HepG2 (cell line): ENCODE measurements around the gene CBLC. TPM values are rescaled to one million over a fixed set of nuclear protein-coding genes. Genes with fewer than 3 reads are reported as not detected.

Experiments used
- ATAC-seq: fragments of 200-7000 bp; cut with Tn5 transposase; 3 replicates; pipeline ENCODE4 v1.9.1; 2020; ENCODE audit warnings: mild to moderate bottlenecking, moderate library complexity
- BruUV-seq: library from RNA; stranded (reverse); fragments of 400-500 nt; replicated peaks from 2 replicates; lab custom pipeline; 2021; lab: Mats Ljungman, UMichigan
- CTCF ChIA-PET: fragments of 300-600 bp; formaldehyde crosslinking; extraction: SDS; loops from one replicate; lab custom pipeline; 2021; ENCODE audit warnings: low total read pairs, inconsistent platforms, low intra/inter-chr PET ratio; lab: Yijun Ruan, JAX
- POLR2A ChIA-PET: fragments of 350-600 bp; sonication (Branson Sonifier 250); formaldehyde crosslinking; loops from one replicate; lab custom pipeline; 2020; ENCODE audit warnings: antibody characterized with exemption, inconsistent platforms; lab: Yijun Ruan, JAX
- DNase-seq: peaks from one replicate; pipeline ENCODE4 v3.0.0-alpha.2; 2015; ENCODE audit warnings: low spot score
- FAIRE-seq: peaks from 3 replicates; lab custom pipeline; 2011; peaks lifted over from hg19 to GRCh38; lab: Jason Lieb, UNC
- H2AFZ ChIP-seq: one replicate; pipeline ENCODE4 v1.6.1; 2011; ENCODE audit warnings: low read length, inconsistent platforms
- H3K27ac ChIP-seq: fragments of 300-600 bp; 3 replicates; pipeline ENCODE4 v1.8.0; 2011; ENCODE audit warnings: mixed run types, mild to moderate bottlenecking, mixed read lengths, low read length, inconsistent platforms; ENCODE audit not compliant: insufficient read depth; ENCODE audit errors: extremely low read length
- H3K27me3 ChIP-seq, 2 experiments: fragments of 200-600 bp in 1 of 2; 2 replicates in 1 of 2; 3 replicates in 1 of 2; pipeline versions ENCODE4 v1.6.0 to v1.8.0; 2011; ENCODE audit warnings: low read length in 2 of 2, mild to moderate bottlenecking in 2 of 2, moderate library complexity in 2 of 2, inconsistent platforms in 1 of 2; ENCODE audit not compliant: insufficient read depth in 2 of 2, control insufficient read depth in 1 of 2
- H3K36me3 ChIP-seq, 2 experiments: fragments of 200-600 bp in 1 of 2; replicated peaks in 1 of 2; 2 replicates in 1 of 2; 3 replicates in 1 of 2; pipeline versions ENCODE4 v1.5.1 to v1.8.0; 2011; ENCODE audit warnings: low read length in 2 of 2, inconsistent platforms in 1 of 2; ENCODE audit not compliant: insufficient read depth in 2 of 2, control insufficient read depth in 1 of 2
- H3K4me1 ChIP-seq: 2 replicates; pipeline ENCODE4 v1.5.1; 2012; ENCODE audit warnings: low read length, inconsistent platforms; ENCODE audit not compliant: insufficient read depth
- H3K4me2 ChIP-seq: 2 replicates; pipeline ENCODE4 v1.6.0; 2011; ENCODE audit warnings: low read depth, low read length, inconsistent platforms
- H3K4me3 ChIP-seq, 3 experiments: fragments of 200-600 bp in 1 of 3; sonication (generic), shearing (Covaris generic) in 1 of 3; replicated peaks in 1 of 3; 2 replicates each; pipeline ENCODE4 v1.5.1; 2011 to 2016; ENCODE audit warnings: low read length in 3 of 3, inconsistent platforms in 2 of 3, low read depth in 2 of 3, mild to moderate bottlenecking in 2 of 3, control low read depth in 1 of 3, mixed read lengths in 1 of 3; ENCODE audit not compliant: insufficient read depth in 1 of 3
- H3K79me2 ChIP-seq: one replicate; pipeline ENCODE4 v1.6.1; 2011; ENCODE audit warnings: low read length, inconsistent platforms; ENCODE audit not compliant: insufficient read depth
- H3K9ac ChIP-seq: 2 replicates; pipeline ENCODE4 v1.6.0; 2011; ENCODE audit warnings: mild to moderate bottlenecking, low read depth, low read length, inconsistent platforms; ENCODE audit not compliant: insufficient read depth
- H3K9me3 ChIP-seq: 2 replicates; pipeline ENCODE4 v1.5.1; 2012; ENCODE audit warnings: mild to moderate bottlenecking, low read length
- H4K20me1 ChIP-seq: 2 replicates; pipeline ENCODE4 v1.6.0; 2011; ENCODE audit warnings: inconsistent platforms, mild to moderate bottlenecking, low read length, moderate library complexity; ENCODE audit not compliant: insufficient read depth
- CENPT ChIP-seq: sonication (generic); formaldehyde crosslinking; IDR thresholded peaks from 2 replicates; pipeline ENCODE4 v1.8.0; 2022; ENCODE audit warnings: low read depth, mild to moderate bottlenecking, moderate library complexity, missing genetic modification reagents
- FOXJ3 ChIP-seq: sonication (generic); formaldehyde crosslinking; IDR thresholded peaks from 2 replicates; pipeline ENCODE4 v1.4.0; 2020; ENCODE audit warnings: missing genetic modification reagents, mild to moderate bottlenecking, borderline replicate concordance
- GATA4 ChIP-seq: sonication (generic); IDR thresholded peaks from 2 replicates; pipeline ENCODE4 v1.6.1; 2016; ENCODE audit warnings: antibody characterized with exemption, low read depth, borderline replicate concordance
- TBL1XR1 ChIP-seq: fragments of 150-350 bp; IDR thresholded peaks from 2 replicates; pipeline ENCODE4 v1.6.1; 2014; ENCODE audit warnings: borderline replicate concordance, low read length; ENCODE audit not compliant: partially characterized antibody
- TP53 ChIP-seq: sonication (generic); formaldehyde crosslinking; conservative IDR thresholded peaks from 2 replicates; pipeline ENCODE4 v1.4.0; 2020; ENCODE audit warnings: missing genetic modification reagents
- ZSCAN22 ChIP-seq: sonication (generic); formaldehyde crosslinking; IDR thresholded peaks from 2 replicates; pipeline ENCODE4 v1.4.0; 2020; ENCODE audit warnings: mild to moderate bottlenecking, missing genetic modification reagents
- WGBS: methylation state at CpG from one replicate; pipeline ENCODE4 v1.1.6; 2017; ENCODE audit warnings: low lambda C conversion rate; 5-methylcytosine and 5-hydroxymethylcytosine counted together
- in situ Hi-C: cut with HindIII; loops from 2 replicates; pipeline ENCODE4 v1.10.0; 2017; ENCODE audit warnings: low pct_unique_long_range_greater_than_20kb; ENCODE audit not compliant: extremely low pct_ligation_motif_present
- intact Hi-C: fragments of 100-400 bp; cut with micrococcal nuclease; formaldehyde crosslinking; loops from one replicate; pipeline ENCODE4 v1.10.0; 2022; ENCODE audit not compliant: unreplicated experiment
- polyA plus RNA-seq, 8 experiments: library from polyadenylated mRNA; depleted of rRNA in 3 of 8; stranded (reverse) in 7 of 8; unstranded in 1 of 8; fragments of >200 nt; fragmentation: Illumina TruSeq in 4 of 8; extraction: Trizol in 4 of 8; gene quantifications; 2 replicates each; pipeline versions ENCODE4 v1.2.1 to v1.2.3, GENCODE V29; 2011 to 2016; ENCODE audit warnings: low read depth in 4 of 8, missing spikeins in 1 of 8, mixed read lengths in 1 of 8; ENCODE audit not compliant: insufficient read depth in 1 of 8
- total RNA-seq, 5 experiments: library from RNA; depleted of rRNA; stranded (reverse); fragments of >200 nt; fragmentation: Illumina TruSeq; extraction: Trizol; gene quantifications; 2 replicates each; pipeline ENCODE4 v1.2.3, GENCODE V29; 2016; ENCODE audit warnings: low read depth in 1 of 5
- TF ChIP-seq, protein P1 (sequence below): IDR thresholded peaks from 2 replicates; pipeline ENCODE4 v1.4.0; 2020; ENCODE audit warnings: mild to moderate bottlenecking, missing genetic modification reagents

CBLC gene
- total and polyA plus RNA-seq, 2 of the 13 experiments (the other 11 are each of a cell fraction or from before 2014, with no cell fraction given), result 1.8 to 2.6 TPM

DNA sequence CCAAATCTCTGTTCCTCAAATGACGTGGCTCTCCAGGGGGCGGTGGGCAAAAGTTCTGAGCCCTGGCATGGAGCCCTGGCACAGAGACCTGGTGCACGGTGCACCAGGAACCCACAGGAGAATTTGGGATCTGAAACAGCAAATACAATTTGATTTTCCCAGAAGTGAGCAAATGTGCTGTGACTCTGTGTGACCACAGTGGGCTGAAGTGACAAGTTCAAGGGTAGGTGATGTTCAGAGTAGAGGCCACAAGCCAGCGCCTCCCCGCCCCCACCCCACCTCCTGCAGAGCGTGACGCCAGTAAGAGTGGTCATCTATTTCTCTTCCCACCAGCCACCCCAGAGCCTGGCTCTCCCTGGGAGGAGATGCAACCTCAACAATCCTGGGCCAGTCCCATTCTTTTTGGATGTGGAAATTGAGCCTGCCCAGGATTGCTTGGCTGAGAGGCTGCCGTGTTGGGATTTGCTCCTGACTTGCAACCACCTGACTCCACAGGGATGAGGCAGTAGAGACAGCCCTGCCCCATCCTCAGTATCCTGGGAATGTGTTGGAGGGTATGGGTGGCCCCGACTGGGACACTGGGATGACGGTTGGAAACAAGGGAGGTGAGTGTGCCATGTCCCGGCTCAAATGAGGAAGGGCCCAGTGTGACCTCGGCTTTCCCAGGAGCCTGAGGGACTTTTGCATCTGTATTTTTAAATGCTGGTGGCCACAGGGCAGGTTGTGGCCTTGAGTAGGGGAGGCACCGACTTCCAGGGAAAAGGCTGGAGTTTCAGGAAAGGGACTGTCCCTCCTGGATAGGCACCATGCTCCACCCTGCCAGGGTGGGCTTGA lies 40.2 kb upstream of the CBLC start (continued):
- TF ChIP-seq, protein P1, sequence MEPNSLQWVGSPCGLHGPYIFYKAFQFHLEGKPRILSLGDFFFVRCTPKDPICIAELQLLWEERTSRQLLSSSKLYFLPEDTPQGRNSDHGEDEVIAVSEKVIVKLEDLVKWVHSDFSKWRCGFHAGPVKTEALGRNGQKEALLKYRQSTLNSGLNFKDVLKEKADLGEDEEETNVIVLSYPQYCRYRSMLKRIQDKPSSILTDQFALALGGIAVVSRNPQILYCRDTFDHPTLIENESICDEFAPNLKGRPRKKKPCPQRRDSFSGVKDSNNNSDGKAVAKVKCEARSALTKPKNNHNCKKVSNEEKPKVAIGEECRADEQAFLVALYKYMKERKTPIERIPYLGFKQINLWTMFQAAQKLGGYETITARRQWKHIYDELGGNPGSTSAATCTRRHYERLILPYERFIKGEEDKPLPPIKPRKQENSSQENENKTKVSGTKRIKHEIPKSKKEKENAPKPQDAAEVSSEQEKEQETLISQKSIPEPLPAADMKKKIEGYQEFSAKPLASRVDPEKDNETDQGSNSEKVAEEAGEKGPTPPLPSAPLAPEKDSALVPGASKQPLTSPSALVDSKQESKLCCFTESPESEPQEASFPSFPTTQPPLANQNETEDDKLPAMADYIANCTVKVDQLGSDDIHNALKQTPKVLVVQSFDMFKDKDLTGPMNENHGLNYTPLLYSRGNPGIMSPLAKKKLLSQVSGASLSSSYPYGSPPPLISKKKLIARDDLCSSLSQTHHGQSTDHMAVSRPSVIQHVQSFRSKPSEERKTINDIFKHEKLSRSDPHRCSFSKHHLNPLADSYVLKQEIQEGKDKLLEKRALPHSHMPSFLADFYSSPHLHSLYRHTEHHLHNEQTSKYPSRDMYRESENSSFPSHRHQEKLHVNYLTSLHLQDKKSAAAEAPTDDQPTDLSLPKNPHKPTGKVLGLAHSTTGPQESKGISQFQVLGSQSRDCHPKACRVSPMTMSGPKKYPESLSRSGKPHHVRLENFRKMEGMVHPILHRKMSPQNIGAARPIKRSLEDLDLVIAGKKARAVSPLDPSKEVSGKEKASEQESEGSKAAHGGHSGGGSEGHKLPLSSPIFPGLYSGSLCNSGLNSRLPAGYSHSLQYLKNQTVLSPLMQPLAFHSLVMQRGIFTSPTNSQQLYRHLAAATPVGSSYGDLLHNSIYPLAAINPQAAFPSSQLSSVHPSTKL (CRISPR knock-in tag), result peak; percentile 33; the same call in 1 of the 2 replicates
- TF ChIP-seq FOXJ3 (no peak), TP53 (CRISPR knock-in tag) (no peak)

DNA sequence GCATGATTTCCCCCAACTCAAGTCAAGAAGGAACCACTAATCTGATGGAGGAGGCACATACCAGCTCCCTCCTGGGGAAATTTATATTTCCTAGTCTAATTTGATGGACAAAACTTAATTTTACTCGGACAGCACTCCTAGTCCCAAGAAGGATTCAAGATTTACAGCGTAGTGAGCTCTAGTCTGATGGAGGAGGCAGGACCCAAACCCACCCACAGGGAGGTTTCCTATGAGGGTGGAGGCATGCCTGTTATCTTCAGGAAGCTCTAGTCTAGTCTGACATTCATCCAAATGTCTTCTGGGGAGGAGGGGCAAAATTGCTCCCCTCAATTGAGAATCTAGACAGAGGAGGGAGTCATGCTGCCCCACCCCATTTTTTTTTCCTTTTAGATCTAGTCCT lies 39.6 kb upstream of the CBLC start:
- Histone ChIP-seq H3K36me3 (no peaks in the 10 kb centered on the region), H3K27me3 (no peaks in the 10 kb centered on the region), H3K4me2 (0 out of 2 replicates have a peak overlapping the region, but pooled peaks have one; percentile 55), H2AFZ (no peak overlapping the region), H3K4me3 (no peak overlapping the region), H3K4me1 (peaks cover 81% of the 10 kb centered on the region), H3K79me2 (no peaks in the 10 kb centered on the region), H4K20me1 (no peaks in the 10 kb centered on the region), H3K9ac (no peak overlapping the region), H3K9me3 (no peaks in the 10 kb centered on the region)
- intact Hi-C loops, result no loop called here
- BruUV-seq, result no TSS peak
- ATAC-seq (no peak), DNase-seq (no peak), FAIRE-seq (no peak)
- ChIA-PET CTCF (interaction anchor here (1.0 kb wide), 1 partner anchor 14 kb away, joined by 3 read pairs; no protein-coding TSS in a partner anchor), POLR2A (no interaction called here)
- 38% methylated on average over 2 of the region's 2 CpGs for whole genome bisulfite sequencing
- in situ Hi-C loops, result no loop called here
- TF ChIP-seq GATA4, result no peak
- no peak for TF ChIP-seq CENPT (CRISPR knock-in tag)
- TF ChIP-seq ZSCAN22, result peak; percentile 98
- TF ChIP-seq TBL1XR1, result no peak
- TF ChIP-seq, all 625 proteins: peak for 1
- no peak overlapping the region for H3K27ac ChIP-seq
